WTC11 (cell line): ENCODE data around the gene TMPRSS13. TPM values are rescaled to one million over a fixed set of nuclear protein-coding genes. Genes with fewer than 3 reads are reported as not detected.

Source experiments
- ATAC-seq: fragments of 200-7000 bp; cut with Tn5 transposase; 2 replicates; pipeline ENCODE4 v1.10.0; 2021; ENCODE audit warnings: mild to moderate bottlenecking, moderate library complexity
- CTCF ChIA-PET: fragments of 300-600 bp; sonication (Branson Sonifier 250); formaldehyde crosslinking; loops from one replicate; lab custom pipeline; 2021; ENCODE audit warnings: antibody characterized with exemption; lab: Charles Lee
- POLR2A ChIA-PET: fragments of 350-600 bp; sonication (Branson Sonifier 250); formaldehyde crosslinking; loops from one replicate; lab custom pipeline; 2021; ENCODE audit warnings: antibody characterized with exemption; lab: Charles Lee
- DNase-seq: peaks from one replicate; pipeline ENCODE4 v3.0.0; 2021; ENCODE audit warnings: low spot score
- H3K27ac Mint-ChIP-seq: 2 replicates; pipeline ENCODE4 v1.8.0; 2021; ENCODE audit warnings: mixed read lengths
- H3K27me3 Mint-ChIP-seq: 2 replicates; pipeline ENCODE4 v1.8.0; 2021; ENCODE audit warnings: low read depth, mild to moderate bottlenecking, moderate library complexity, mixed read lengths
- H3K36me3 Mint-ChIP-seq: 2 replicates; pipeline ENCODE4 v1.8.0; 2021; ENCODE audit warnings: mixed read lengths
- H3K4me1 Mint-ChIP-seq: 2 replicates; pipeline ENCODE4 v1.8.0; 2022; ENCODE audit warnings: mixed read lengths
- H3K4me3 Mint-ChIP-seq: 2 replicates; pipeline ENCODE4 v1.8.0; 2021; ENCODE audit warnings: mild to moderate bottlenecking, moderate library complexity, mixed read lengths
- H3K9me3 Mint-ChIP-seq: 2 replicates; pipeline ENCODE4 v1.8.0; 2021; ENCODE audit warnings: mixed read lengths
- AR ChIP-seq: fragments of 250-450 bp; sonication (Bioruptor Pico); IDR thresholded peaks from 2 replicates; pipeline ENCODE4 v1.9.0; 2021; ENCODE audit warnings: mild to moderate bottlenecking
- ATF6 ChIP-seq: sonication (generic); formaldehyde crosslinking; IDR thresholded peaks from 2 replicates; pipeline ENCODE4 v1.8.1; 2023; ENCODE audit warnings: mild to moderate bottlenecking, missing genetic modification reagents
- ESRRA ChIP-seq: sonication (generic); formaldehyde crosslinking; IDR thresholded peaks from 2 replicates; pipeline ENCODE4 v1.8.1; 2022; ENCODE audit warnings: mild to moderate bottlenecking, missing genetic modification reagents, borderline replicate concordance
- FOXP4 ChIP-seq: sonication (generic); formaldehyde crosslinking; IDR thresholded peaks from 2 replicates; pipeline ENCODE4 v1.8.0; 2022; ENCODE audit warnings: mild to moderate bottlenecking, missing genetic modification reagents
- KAT7 ChIP-seq: sonication (generic); formaldehyde crosslinking; IDR thresholded peaks from 2 replicates; pipeline ENCODE4 v1.8.1; 2023; ENCODE audit warnings: missing genetic modification reagents, mild to moderate bottlenecking, borderline replicate concordance
- NFATC4 ChIP-seq: fragments of 250-450 bp; sonication (Bioruptor Pico); IDR thresholded peaks from 2 replicates; pipeline ENCODE4 v1.9.0; 2021; ENCODE audit warnings: mild to moderate bottlenecking
- RELA ChIP-seq: sonication (generic); formaldehyde crosslinking; IDR thresholded peaks from 2 replicates; pipeline ENCODE4 v1.8.1; 2022; ENCODE audit warnings: missing genetic modification reagents, mild to moderate bottlenecking, borderline replicate concordance
- SMAD3 ChIP-seq: sonication (generic); formaldehyde crosslinking; IDR thresholded peaks from 2 replicates; pipeline ENCODE4 v1.8.0; 2022; ENCODE audit warnings: missing genetic modification reagents, mild to moderate bottlenecking, borderline replicate concordance
- SMAD4 ChIP-seq: sonication (generic); formaldehyde crosslinking; IDR thresholded peaks from 2 replicates; pipeline ENCODE4 v1.8.0; 2022; ENCODE audit warnings: mild to moderate bottlenecking, missing genetic modification reagents
- TCF7 ChIP-seq: sonication (generic); formaldehyde crosslinking; IDR thresholded peaks from 2 replicates; pipeline ENCODE4 v1.8.0; 2022; ENCODE audit warnings: mild to moderate bottlenecking, low read depth, missing genetic modification reagents, moderate library complexity
- TEAD4 ChIP-seq: sonication (generic); formaldehyde crosslinking; IDR thresholded peaks from 2 replicates; pipeline ENCODE4 v1.8.0; 2022; ENCODE audit warnings: mild to moderate bottlenecking, missing genetic modification reagents
- ZBTB21 ChIP-seq: sonication (generic); formaldehyde crosslinking; IDR thresholded peaks from 2 replicates; pipeline ENCODE4 v1.8.1; 2023; ENCODE audit warnings: mild to moderate bottlenecking, missing genetic modification reagents, borderline replicate concordance
- ZNF281 ChIP-seq: sonication (generic); formaldehyde crosslinking; IDR thresholded peaks from 2 replicates; pipeline ENCODE4 v1.8.0; 2023; ENCODE audit warnings: mild to moderate bottlenecking, missing genetic modification reagents
- ZNF396 ChIP-seq: fragments of 250-450 bp; sonication (Bioruptor Pico); IDR thresholded peaks from 2 replicates; pipeline ENCODE4 v1.8.0; 2021; ENCODE audit warnings: mild to moderate bottlenecking, moderate library complexity, borderline replicate concordance
- total RNA-seq: library from RNA; stranded (reverse); gene quantifications from 3 replicates; pipeline ENCODE4 v1.2.3, GENCODE V29; 2021
- TF ChIP-seq, protein P1 (sequence below): sonication (generic); formaldehyde crosslinking; IDR thresholded peaks from 2 replicates; pipeline ENCODE4 v1.8.1; 2022; ENCODE audit warnings: mild to moderate bottlenecking, missing genetic modification reagents, moderate library complexity, borderline replicate concordance
- TF ChIP-seq, protein P2 (sequence below): fragments of 250-450 bp; sonication (Bioruptor Pico); IDR thresholded peaks from 2 replicates; pipeline ENCODE4 v1.9.0; 2021; ENCODE audit warnings: mild to moderate bottlenecking, borderline replicate concordance

Gene TMPRSS13
- total RNA-seq, 1 experiment from 2014 or later = 0.63 TPM

GRCh38 chr11:117883063-117883462, 46.1 kb downstream of the TMPRSS13 start:
- no peak overlapping the region for H3K4me3 Mint-ChIP-seq
- no peaks in the 10 kb centered on the region for H3K9me3 Mint-ChIP-seq
- TF ChIP-seq ATF6 (CRISPR knock-in tag) (no peak), KAT7 (CRISPR knock-in tag) (no peak), FOXP4 (CRISPR knock-in tag) (no peak), SMAD4 (CRISPR knock-in tag) (no peak), AR (CRISPR knock-in tag) (no peak), ZBTB21 (CRISPR knock-in tag) (no peak), ZNF281 (CRISPR knock-in tag) (no peak), RELA (CRISPR knock-in tag) (no peak), TEAD4 (CRISPR knock-in tag) (no peak), TCF7 (CRISPR knock-in tag) (no peak), ESRRA (CRISPR knock-in tag) (no peak), NFATC4 (CRISPR knock-in tag) (no peak), ZNF396 (CRISPR knock-in tag) (no peak), SMAD3 (CRISPR knock-in tag) (no peak)
- TF ChIP-seq, protein P1, sequence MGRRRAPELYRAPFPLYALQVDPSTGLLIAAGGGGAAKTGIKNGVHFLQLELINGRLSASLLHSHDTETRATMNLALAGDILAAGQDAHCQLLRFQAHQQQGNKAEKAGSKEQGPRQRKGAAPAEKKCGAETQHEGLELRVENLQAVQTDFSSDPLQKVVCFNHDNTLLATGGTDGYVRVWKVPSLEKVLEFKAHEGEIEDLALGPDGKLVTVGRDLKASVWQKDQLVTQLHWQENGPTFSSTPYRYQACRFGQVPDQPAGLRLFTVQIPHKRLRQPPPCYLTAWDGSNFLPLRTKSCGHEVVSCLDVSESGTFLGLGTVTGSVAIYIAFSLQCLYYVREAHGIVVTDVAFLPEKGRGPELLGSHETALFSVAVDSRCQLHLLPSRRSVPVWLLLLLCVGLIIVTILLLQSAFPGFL (CRISPR knock-in tag) = no peak
- TF ChIP-seq, protein P2, sequence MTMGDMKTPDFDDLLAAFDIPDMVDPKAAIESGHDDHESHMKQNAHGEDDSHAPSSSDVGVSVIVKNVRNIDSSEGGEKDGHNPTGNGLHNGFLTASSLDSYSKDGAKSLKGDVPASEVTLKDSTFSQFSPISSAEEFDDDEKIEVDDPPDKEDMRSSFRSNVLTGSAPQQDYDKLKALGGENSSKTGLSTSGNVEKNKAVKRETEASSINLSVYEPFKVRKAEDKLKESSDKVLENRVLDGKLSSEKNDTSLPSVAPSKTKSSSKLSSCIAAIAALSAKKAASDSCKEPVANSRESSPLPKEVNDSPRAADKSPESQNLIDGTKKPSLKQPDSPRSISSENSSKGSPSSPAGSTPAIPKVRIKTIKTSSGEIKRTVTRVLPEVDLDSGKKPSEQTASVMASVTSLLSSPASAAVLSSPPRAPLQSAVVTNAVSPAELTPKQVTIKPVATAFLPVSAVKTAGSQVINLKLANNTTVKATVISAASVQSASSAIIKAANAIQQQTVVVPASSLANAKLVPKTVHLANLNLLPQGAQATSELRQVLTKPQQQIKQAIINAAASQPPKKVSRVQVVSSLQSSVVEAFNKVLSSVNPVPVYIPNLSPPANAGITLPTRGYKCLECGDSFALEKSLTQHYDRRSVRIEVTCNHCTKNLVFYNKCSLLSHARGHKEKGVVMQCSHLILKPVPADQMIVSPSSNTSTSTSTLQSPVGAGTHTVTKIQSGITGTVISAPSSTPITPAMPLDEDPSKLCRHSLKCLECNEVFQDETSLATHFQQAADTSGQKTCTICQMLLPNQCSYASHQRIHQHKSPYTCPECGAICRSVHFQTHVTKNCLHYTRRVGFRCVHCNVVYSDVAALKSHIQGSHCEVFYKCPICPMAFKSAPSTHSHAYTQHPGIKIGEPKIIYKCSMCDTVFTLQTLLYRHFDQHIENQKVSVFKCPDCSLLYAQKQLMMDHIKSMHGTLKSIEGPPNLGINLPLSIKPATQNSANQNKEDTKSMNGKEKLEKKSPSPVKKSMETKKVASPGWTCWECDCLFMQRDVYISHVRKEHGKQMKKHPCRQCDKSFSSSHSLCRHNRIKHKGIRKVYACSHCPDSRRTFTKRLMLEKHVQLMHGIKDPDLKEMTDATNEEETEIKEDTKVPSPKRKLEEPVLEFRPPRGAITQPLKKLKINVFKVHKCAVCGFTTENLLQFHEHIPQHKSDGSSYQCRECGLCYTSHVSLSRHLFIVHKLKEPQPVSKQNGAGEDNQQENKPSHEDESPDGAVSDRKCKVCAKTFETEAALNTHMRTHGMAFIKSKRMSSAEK (CRISPR knock-in tag) = no peak
- no peak for DNase-seq
- ATAC-seq = no peak
- H3K36me3 Mint-ChIP-seq = no peaks in the 10 kb centered on the region
- ChIA-PET POLR2A (no interaction called here), CTCF (interaction anchor here (1.2 to 1.7 kb wide), 3 partner anchors 22 to 75 kb away, joined by 3 to 5 read pairs (median 5); no protein-coding TSS in a partner anchor)
- H3K27ac Mint-ChIP-seq = no peak overlapping the region
- peaks cover 34% of the 10 kb centered on the region for H3K27me3 Mint-ChIP-seq
- peaks cover 21% of the 10 kb centered on the region for H3K4me1 Mint-ChIP-seq
